IMR-90 (cell line): ENCODE results near the gene PEX10. TPM values are rescaled to one million over a fixed set of nuclear protein-coding genes. Genes with fewer than 3 reads are reported as not detected.

Experiments used
- ATAC-seq: fragments of 200-7000 bp; cut with Tn5 transposase; 2 replicates; pipeline ENCODE4 v1.9.1; 2020; ENCODE audit warnings: low read depth, mild to moderate bottlenecking, moderate library complexity
- BruUV-seq: library from RNA; stranded (reverse); fragments of 400-500 nt; replicated peaks from 2 replicates; lab custom pipeline; 2021; lab: Mats Ljungman, UMichigan
- CTCF ChIA-PET: fragments of 300-600 bp; formaldehyde crosslinking; extraction: SDS; loops from one replicate; lab custom pipeline; 2021; ENCODE audit warnings: antibody characterized with exemption; lab: Yijun Ruan, JAX
- POLR2A ChIA-PET: fragments of 300-600 bp; sonication (Branson Sonifier 250); formaldehyde crosslinking; loops from one replicate; lab custom pipeline; 2022; ENCODE audit warnings: antibody characterized with exemption; ENCODE audit not compliant: unreplicated experiment; lab: Charles Lee
- DNase-seq: peaks from one replicate; pipeline ENCODE4 v3.0.0; 2013
- H2AFZ ChIP-seq: replicated peaks from 2 replicates; pipeline ENCODE3; 2013; ENCODE audit warnings: low read length, mild to moderate bottlenecking; ENCODE audit not compliant: poor library complexity
- H2AK5ac ChIP-seq: 2 replicates; pipeline ENCODE4 v1.6.1; 2013; ENCODE audit warnings: low read depth, low read length, inconsistent platforms
- H2AK9ac ChIP-seq: replicated peaks from 2 replicates; pipeline ENCODE3; 2013; ENCODE audit warnings: mild to moderate bottlenecking, low read depth, low read length, moderate library complexity; ENCODE audit not compliant: poor library complexity
- H2BK120ac ChIP-seq: 2 replicates; pipeline ENCODE4 v1.6.1; 2013; ENCODE audit warnings: low read depth, low read length, inconsistent platforms
- H2BK15ac ChIP-seq: 3 replicates; pipeline ENCODE4 v1.6.1; 2013; ENCODE audit warnings: low read depth, low read length, inconsistent platforms
- H2BK20ac ChIP-seq: 2 replicates; pipeline ENCODE4 v1.6.1; 2013; ENCODE audit warnings: low read depth, mild to moderate bottlenecking, inconsistent platforms, low read length, moderate library complexity
- H2BK5ac ChIP-seq: 2 replicates; pipeline ENCODE4 v1.6.1; 2013; ENCODE audit warnings: mild to moderate bottlenecking, low read depth, low read length, inconsistent platforms; ENCODE audit not compliant: poor library complexity, severe bottlenecking
- H3K14ac ChIP-seq: replicated peaks from 2 replicates; pipeline ENCODE4 v1.6.1; 2013; ENCODE audit warnings: low read depth, low read length, inconsistent platforms
- H3K18ac ChIP-seq: 2 replicates; pipeline ENCODE4 v1.6.1; 2013; ENCODE audit warnings: low read depth, low read length, control low read depth
- H3K23ac ChIP-seq: 2 replicates; pipeline ENCODE4 v1.6.1; 2013; ENCODE audit warnings: low read depth, low read length, inconsistent platforms
- H3K27ac ChIP-seq: 2 replicates; pipeline ENCODE4 v1.5.1; 2013; ENCODE audit warnings: mild to moderate bottlenecking, control low read depth, low read length; ENCODE audit not compliant: insufficient read depth
- H3K27me3 ChIP-seq: 2 replicates; pipeline ENCODE4 v1.6.1; 2013; ENCODE audit warnings: low read length; ENCODE audit not compliant: control insufficient read depth, insufficient read depth
- H3K36me3 ChIP-seq: 2 replicates; pipeline ENCODE4 v1.6.1; 2013; ENCODE audit warnings: low read length, mixed read lengths; ENCODE audit not compliant: control insufficient read depth, insufficient read depth
- H3K4ac ChIP-seq: 2 replicates; pipeline ENCODE4 v1.6.1; 2013; ENCODE audit warnings: low read depth, low read length, inconsistent platforms
- H3K4me1 ChIP-seq: 2 replicates; pipeline ENCODE4 v1.6.1; 2013; ENCODE audit warnings: low read length, mixed read lengths; ENCODE audit not compliant: control insufficient read depth, insufficient read depth
- H3K4me2 ChIP-seq: 2 replicates; pipeline ENCODE4 v1.6.1; 2013; ENCODE audit warnings: low read depth, mild to moderate bottlenecking, control low read depth, low read length, moderate library complexity
- H3K4me3 ChIP-seq: 2 replicates; pipeline ENCODE4 v1.5.1; 2013; ENCODE audit warnings: low read depth, mild to moderate bottlenecking, control low read depth, low read length, moderate library complexity; ENCODE audit not compliant: insufficient read depth
- H3K56ac ChIP-seq: 2 replicates; pipeline ENCODE4 v1.6.1; 2013; ENCODE audit warnings: low read length, inconsistent platforms; ENCODE audit not compliant: insufficient read depth; ENCODE audit errors: extremely low read depth
- H3K79me1 ChIP-seq, 2 experiments: 2 replicates each; pipeline ENCODE4 v1.6.1; 2013; ENCODE audit warnings: low read length in 2 of 2, inconsistent platforms in 1 of 2, low read depth in 1 of 2
- H3K9ac ChIP-seq: 2 replicates; pipeline ENCODE4 v1.6.1; 2013; ENCODE audit warnings: low read depth, low read length, control low read depth
- H3K9me1 ChIP-seq: 2 replicates; pipeline ENCODE4 v1.6.1; 2013; ENCODE audit warnings: low read length, inconsistent platforms; ENCODE audit not compliant: insufficient read depth
- H3K9me3 ChIP-seq: 2 replicates; pipeline ENCODE4 v1.6.1; 2013; ENCODE audit warnings: low read length; ENCODE audit not compliant: control insufficient read depth, insufficient read depth
- H4K20me1 ChIP-seq: 2 replicates; pipeline ENCODE4 v1.6.1; 2013; ENCODE audit warnings: low read length, inconsistent platforms; ENCODE audit not compliant: insufficient read depth
- H4K5ac ChIP-seq: 2 replicates; pipeline ENCODE4 v1.6.1; 2013; ENCODE audit warnings: mild to moderate bottlenecking, low read depth, low read length, control low read depth
- H4K8ac ChIP-seq, 2 experiments: 2 replicates each; pipeline ENCODE4 v1.6.1; 2013; ENCODE audit warnings: low read depth in 2 of 2, low read length in 2 of 2, control low read depth in 1 of 2, inconsistent platforms in 1 of 2
- H4K91ac ChIP-seq: 2 replicates; pipeline ENCODE4 v1.6.1; 2013; ENCODE audit warnings: low read depth, low read length, inconsistent platforms; ENCODE audit not compliant: insufficient read depth
- FOS ChIP-seq: fragments of 150-350 bp; IDR thresholded peaks from 2 replicates; pipeline ENCODE4 v1.6.1; 2016; ENCODE audit warnings: low read depth, low read length
- MAFK ChIP-seq: IDR thresholded peaks from 2 replicates; pipeline ENCODE4 v1.6.1; 2012; ENCODE audit warnings: low read depth, low read length, improper control_type of control experiment
- MXI1 ChIP-seq: IDR thresholded peaks from 2 replicates; pipeline ENCODE4 v1.6.1; 2012; ENCODE audit warnings: low read depth, mild to moderate bottlenecking, low read length, moderate library complexity, borderline replicate concordance
- RFX5 ChIP-seq: IDR thresholded peaks from 2 replicates; pipeline ENCODE4 v1.8.0; 2012; ENCODE audit warnings: low read depth, mild to moderate bottlenecking, low read length, moderate library complexity
- WGBS, 2 experiments: methylation state at CpG; one replicate each; pipeline versions ENCODE4 v1.1.5 to v1.1.7; 2013; ENCODE audit warnings: missing lambda C conversion rate in 2 of 2; ENCODE audit not compliant: insufficient read length in 1 of 2; ENCODE audit errors: extremely low coverage in 2 of 2; 5-methylcytosine and 5-hydroxymethylcytosine counted together
- dilution Hi-C: fragments of 300-500 bp; cut with HindIII; formaldehyde crosslinking; loops from one replicate; pipeline ENCODE4 v1.14.3; 2018; ENCODE audit warnings: low sequenced_read_pairs; ENCODE audit not compliant: unreplicated experiment
- in situ Hi-C: fragments of 300-500 bp; cut with MboI; formaldehyde crosslinking; loops from 3 replicates; pipeline ENCODE4 v1.14.3; 2019; ENCODE audit warnings: low sequenced_read_pairs, inconsistent platforms, mixed read lengths
- intact Hi-C: fragments of 100-400 bp; cut with micrococcal nuclease; formaldehyde crosslinking; loops from 2 replicates; pipeline ENCODE4 v1.10.0; 2022
- polyA plus RNA-seq, 3 experiments: library from polyadenylated mRNA; depleted of rRNA; stranded (reverse); fragments of >200 nt; gene quantifications; 2 replicates each; pipeline ENCODE4 v1.2.3, GENCODE V29; 2012; ENCODE audit warnings: low replicate concordance in 1 of 3
- total RNA-seq: library from RNA; depleted of rRNA; stranded (reverse); fragments of >200 nt; gene quantifications from 2 replicates; pipeline ENCODE4 v1.2.3, GENCODE V29; 2012

The PEX10 gene
- total and polyA plus RNA-seq, 2 of the 4 experiments (the other 2 are of a cell fraction) = 16.9 to 19.7 TPM

- intact Hi-C loops = no loop called here
- peaks cover 64% of the 10 kb centered on the region for H3K36me3 ChIP-seq
- no peak overlapping the region for H3K4me2 ChIP-seq
- ChIA-PET POLR2A (no interaction called here), CTCF (interaction anchor here (0.9 kb wide), 1 partner anchor 10 kb away, joined by 3 read pairs; no protein-coding TSS in a partner anchor)
- TF ChIP-seq RFX5 (no peak), MXI1 (no peak), FOS (no peak), MAFK (no peak)
- H2AK9ac ChIP-seq = peak overlapping the region; percentile 29
- no peaks in the 10 kb centered on the region for H3K27me3 ChIP-seq
- in situ Hi-C loops = loop anchor here (25.0 kb wide), 1 partner anchor 906 kb away; no protein-coding TSS in a partner anchor
- no peak overlapping the region for H3K9ac ChIP-seq
- no peak overlapping the region for H2BK20ac ChIP-seq
- H2BK5ac ChIP-seq = no peak overlapping the region
- H2BK15ac ChIP-seq = no peak overlapping the region
- no peak overlapping the region for H3K18ac ChIP-seq
- H3K79me1 ChIP-seq = peaks cover 17 to 47% of the 10 kb centered on the region in 2 experiments
- peaks cover 20% of the 10 kb centered on the region; the same call in 1 of the 2 replicates for H4K20me1 ChIP-seq
- no peaks in the 10 kb centered on the region for H3K9me3 ChIP-seq
- H2BK120ac ChIP-seq = no peak overlapping the region
- no peak overlapping the region for H3K23ac ChIP-seq
- DNase-seq (no peak), ATAC-seq (no peak)
- no peak overlapping the region for H3K14ac ChIP-seq
- H4K8ac ChIP-seq = no peak overlapping the region
- no peak overlapping the region for H3K4ac ChIP-seq
- H3K4me1 ChIP-seq = peaks cover 8% of the 10 kb centered on the region
- no peak overlapping the region for H3K27ac ChIP-seq
- no peak overlapping the region for H2AK5ac ChIP-seq
- H3K9me1 ChIP-seq = no peaks in the 10 kb centered on the region
- H4K5ac ChIP-seq = no peak overlapping the region
- peak overlapping the region; percentile 52 for H2AFZ ChIP-seq
- dilution Hi-C loops = no loop called here
- WGBS, 2 experiments = 84% methylated on average over 17 of the region's 26 CpGs; no CpG with 5 or more reads in 1 of the 2 experiments
- no peak overlapping the region for H4K91ac ChIP-seq
- BruUV-seq = no TSS peak
- no peak overlapping the region for H3K56ac ChIP-seq
- no peak overlapping the region for H3K4me3 ChIP-seq
Observed at GRCh38 chr1:2406451-2407041, 5.8 kb downstream of the PEX10 start.
